ENCODE results near the gene PIGX. TPM values are rescaled to one million over a fixed set of nuclear protein-coding genes. Genes with fewer than 3 reads are reported as not detected.
A peak's percentile ranks its signal among the peaks of the same experiment; 100 is the strongest.

PIGX gene
- total RNA-seq, 2 donors from 2014 or later, result 16.6 to 41.5 TPM

DNA sequence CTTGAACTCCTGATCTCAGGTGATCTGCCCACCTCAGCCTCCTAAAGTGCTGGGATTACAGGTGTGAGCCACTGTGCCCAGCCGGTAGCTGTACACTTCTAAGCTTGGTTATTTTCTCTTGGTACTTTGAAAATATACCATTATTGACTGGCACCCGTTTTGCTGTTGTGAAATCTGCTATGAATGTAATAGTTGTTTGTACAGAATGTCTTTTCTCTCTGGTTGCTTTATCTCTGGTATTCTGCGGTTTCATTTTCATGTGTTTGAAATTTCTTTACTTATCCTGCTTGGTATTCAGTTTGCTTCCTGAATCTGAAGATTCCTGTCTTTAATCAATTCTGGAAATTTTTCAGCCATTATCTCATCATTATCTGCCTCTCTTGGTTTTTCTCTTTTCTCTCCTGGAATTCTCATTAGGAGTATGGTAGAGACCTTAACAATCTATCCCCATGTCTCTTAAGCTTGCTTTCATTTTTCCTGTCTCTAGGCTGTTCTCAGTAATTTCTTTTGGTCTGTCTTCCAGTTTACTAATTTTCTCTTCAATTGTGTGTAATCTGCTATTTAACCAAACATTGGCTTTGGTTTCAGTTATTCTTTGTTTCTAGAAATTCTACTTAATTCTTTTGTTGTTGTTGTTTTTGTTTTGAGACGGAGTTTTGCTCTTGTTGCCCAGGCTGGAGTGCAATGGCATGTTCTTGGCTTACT lies 24.6 kb downstream of the PIGX start:
- ATAC-seq (no peak), DNase-seq (no peak)
- no peak for TF ChIP-seq CTCF (IDR thresholded peaks at IDR 0.05)
- TF ChIP-seq POLR2A (IDR thresholded peaks at IDR 0.05), result no peak
- Histone ChIP-seq H3K4me3 (no peak overlapping the region), H3K36me3 (replicated peaks in 1 of 2; ENCODE audit: insufficient read depth in 1 of 2, low read depth in 2 of 2) (no peaks in the 10 kb centered on the region), H3K4me1 (peaks cover 6% of the 10 kb centered on the region), H3K9me3 (no peaks in the 10 kb centered on the region), H3K27ac (no peak overlapping the region), H3K27me3 (no peaks in the 10 kb centered on the region)
- intact Hi-C loops (cut with DNase I), result no loop called here
- 86 to 98% methylated on average over 4 of the region's 4 CpGs for WGBS, 2 donors

DNA sequence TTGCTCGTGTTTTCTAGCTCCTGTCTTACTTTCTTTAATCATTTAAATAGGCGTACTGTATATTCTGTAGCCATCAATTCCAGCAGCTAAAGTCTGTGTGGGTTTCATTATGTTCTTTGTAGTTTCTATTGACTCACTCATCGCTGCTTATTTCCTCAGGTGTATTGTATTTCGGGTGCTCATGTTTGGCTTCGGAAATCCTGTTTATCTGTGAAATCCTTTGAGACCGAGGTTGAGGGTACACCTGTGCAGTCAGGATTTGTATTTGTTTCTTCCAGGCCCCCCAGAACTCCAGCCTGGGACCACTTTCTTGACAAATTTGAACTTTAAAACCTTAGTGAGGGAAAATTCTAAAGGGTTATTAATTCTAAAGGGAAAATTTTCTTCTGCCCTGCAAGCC lies 25.5 kb downstream of the PIGX start:
- Histone ChIP-seq H3K9me3 (no peaks in the 10 kb centered on the region), H3K4me3 (no peak overlapping the region), H3K36me3 (replicated peaks in 1 of 2; ENCODE audit: insufficient read depth in 1 of 2, low read depth in 2 of 2) (no peaks in the 10 kb centered on the region), H3K27ac (no peak overlapping the region), H3K4me1 (peaks cover 10% of the 10 kb centered on the region), H3K27me3 (no peaks in the 10 kb centered on the region)
- TF ChIP-seq CTCF (IDR thresholded peaks at IDR 0.05) (no peak), POLR2A (IDR thresholded peaks at IDR 0.05) (no peak)
- ATAC-seq (no peak), DNase-seq (no peak)
- intact Hi-C loops (cut with DNase I), result no loop called here
- 84 to 90% methylated on average over 6 of the region's 6 CpGs for WGBS, 2 donors

GRCh38 chr3:196739671-196740480 lies 27.7 kb downstream of the PIGX start, which contains the start of gene PAK2:
PAK2 (plus strand) TSS chr3:196739857; CDS start chr3:196782647, 42,790 bp downstream.
- ATAC-seq (peak; percentile 88), DNase-seq (peak; percentile 88 to 93 (median 90))
- Histone ChIP-seq H3K4me3 (peak within 1 kb of the TSS; percentile 82 to 98), H3K9me3 (no peaks in the 10 kb centered on the region), H3K27me3 (no peaks in the 10 kb centered on the region), H3K27ac (peak within 1 kb of the TSS; percentile 89 to 99 (median 94)), H3K36me3 (replicated peaks in 1 of 2; ENCODE audit: insufficient read depth in 1 of 2, low read depth in 2 of 2) (no peaks in the 10 kb centered on the region), H3K4me1 (peaks cover 10% of the 10 kb centered on the region)
- intact Hi-C loops (cut with DNase I), result no loop called here
- 0 to 1% methylated on average over 9 to 33 of the region's 86 CpGs for WGBS, 2 donors
- TF ChIP-seq POLR2A (IDR thresholded peaks at IDR 0.05), result peak; percentile 37 to 67 (median 67)
- TF ChIP-seq CTCF (IDR thresholded peaks at IDR 0.05), result peak in 2 of 7 experiments; percentile 1 to 11

- H3K36me3 ChIP-seq (replicated peaks in 1 of 2; ENCODE audit: insufficient read depth in 1 of 2, low read depth in 2 of 2), result no peaks in the 10 kb centered on the region
- 0 to 1% methylated on average over 30 of the region's 30 CpGs for WGBS, 2 donors
- H3K4me1 ChIP-seq, result peaks cover 10% of the 10 kb centered on the region
- peak overlapping the region; percentile 89 to 99 (median 94) for H3K27ac ChIP-seq
- TF ChIP-seq POLR2A (IDR thresholded peaks at IDR 0.05) (no peak), CTCF (IDR thresholded peaks at IDR 0.05) (no peak)
- H3K9me3 ChIP-seq, result no peaks in the 10 kb centered on the region
- ATAC-seq (peak; percentile 39), DNase-seq (peak in 2 of 4 donors; percentile 22 to 28)
- peak overlapping the region; percentile 82 to 98 for H3K4me3 ChIP-seq
- intact Hi-C loops (cut with DNase I), result no loop called here
- no peaks in the 10 kb centered on the region for H3K27me3 ChIP-seq
Measured at GRCh38 chr3:196740481-196741248, 28.5 kb downstream of the PIGX start.

Data from body of pancreas (tissue), 4 donors.